Endodermal cell (in vitro differentiated cells): ENCODE measurements around the gene PNN. TPM values are rescaled to one million over a fixed set of nuclear protein-coding genes. Genes with fewer than 3 reads are reported as not detected.
"Not testable (repeated sequence)": the region's sequence is repeated elsewhere in the genome, so short reads cannot be mapped to it uniquely, and the experiment has no call there.

ENCODE experiments used
- DNase-seq: peaks from one replicate; pipeline ENCODE4 v3.0.0-alpha.2; 2017
- H3K27ac ChIP-seq: 2 replicates; pipeline ENCODE4 v1.5.1; 2013; ENCODE audit warnings: mild to moderate bottlenecking, low read depth, low read length, moderate library complexity
- H3K27me3 ChIP-seq: 2 replicates; pipeline ENCODE4 v1.6.1; 2013; ENCODE audit warnings: mild to moderate bottlenecking, low read length, moderate library complexity; ENCODE audit not compliant: insufficient read depth, control insufficient read depth, poor library complexity, severe bottlenecking
- H3K36me3 ChIP-seq: 2 replicates; pipeline ENCODE4 v1.7.0; 2013; ENCODE audit warnings: mild to moderate bottlenecking, low read length, moderate library complexity; ENCODE audit not compliant: control insufficient read depth, insufficient read depth
- H3K4me1 ChIP-seq: one replicate; pipeline ENCODE4 v1.7.0; 2013; ENCODE audit warnings: low read length; ENCODE audit not compliant: control insufficient read depth, insufficient read depth
- H3K4me3 ChIP-seq: 2 replicates; pipeline ENCODE4 v1.5.1; 2013; ENCODE audit warnings: mild to moderate bottlenecking, low read length, moderate library complexity
- H3K9ac ChIP-seq: 2 replicates; pipeline ENCODE4 v1.6.1; 2013; ENCODE audit warnings: mild to moderate bottlenecking, low read length, moderate library complexity; ENCODE audit not compliant: poor library complexity, severe bottlenecking; ENCODE audit errors: extremely low read depth
- H3K9me3 ChIP-seq: 2 replicates; pipeline ENCODE4 v1.6.1; 2013; ENCODE audit warnings: mild to moderate bottlenecking, low read length, moderate library complexity; ENCODE audit not compliant: control insufficient read depth
- H3K27ac Mint-ChIP-seq: 2 replicates; pipeline ENCODE4 v1.8.0; 2020; ENCODE audit warnings: mixed read lengths
- H3K27me3 Mint-ChIP-seq: 2 replicates; pipeline ENCODE4 v1.8.0; 2021; ENCODE audit warnings: mild to moderate bottlenecking, mixed read lengths; ENCODE audit not compliant: insufficient read depth
- H3K36me3 Mint-ChIP-seq: 2 replicates; pipeline ENCODE4 v1.8.0; 2020; ENCODE audit warnings: low read depth, mixed read lengths
- H3K4me1 Mint-ChIP-seq: 2 replicates; pipeline ENCODE4 v1.8.0; 2020; ENCODE audit warnings: mixed read lengths
- H3K4me3 Mint-ChIP-seq: 2 replicates; pipeline ENCODE4 v1.8.0; 2020; ENCODE audit warnings: mild to moderate bottlenecking, moderate library complexity, mixed read lengths
- H3K9me3 Mint-ChIP-seq: 2 replicates; pipeline ENCODE4 v1.8.0; 2020; ENCODE audit warnings: mild to moderate bottlenecking, mixed read lengths
- WGBS, 2 experiments: methylation state at CpG; one replicate each; pipeline versions ENCODE4 v1.1.5 to v1.1.7; 2013; ENCODE audit warnings: missing lambda C conversion rate in 2 of 2, mixed read lengths in 1 of 2; ENCODE audit not compliant: insufficient coverage in 1 of 2, insufficient read length in 1 of 2; 5-methylcytosine and 5-hydroxymethylcytosine counted together
- total RNA-seq, 2 donors: library from RNA; stranded (reverse); fragmentation: NEBNext Ultra II Directional in 1 of 2; extraction: Animal tissue kit (Norgen Biotek cat#: 25700) in 1 of 2; gene quantifications; 2 replicates in 1 of 2; 3 replicates in 1 of 2; pipeline ENCODE4 v1.2.1, GENCODE V29; 2021
- TF ChIP-seq, protein P1 (sequence below): fragments of 200-600 bp; sonication (generic); conservative IDR thresholded peaks from 2 replicates; pipeline ENCODE4 v1.5.0; 2021; ENCODE audit warnings: antibody characterized with exemption, mild to moderate bottlenecking

PNN gene
- total RNA-seq, 2 donors from 2014 or later, result 122 to 148 TPM

- 59 to 84% methylated on average over 4 to 5 of the region's 5 CpGs for WGBS, 2 experiments
- Histone ChIP-seq H3K9ac (peak overlapping the region; percentile 67), H3K4me1 (peaks cover 3% of the 10 kb centered on the region), H3K4me3 (no peak overlapping the region), H3K27ac (peak overlapping the region; percentile 39), H3K36me3 (no peaks in the 10 kb centered on the region), H3K27me3 (no peaks in the 10 kb centered on the region), H3K9me3 (no peaks in the 10 kb centered on the region)
- Mint-ChIP-seq H3K36me3 (no peaks in the 10 kb centered on the region), H3K4me3 (peak overlapping the region; percentile 37), H3K27ac (peak overlapping the region; percentile 99), H3K27me3 (no peaks in the 10 kb centered on the region), H3K4me1 (peaks cover 24% of the 10 kb centered on the region), H3K9me3 (no peaks in the 10 kb centered on the region)
- peak; percentile 96 for DNase-seq
- TF ChIP-seq, protein P1, sequence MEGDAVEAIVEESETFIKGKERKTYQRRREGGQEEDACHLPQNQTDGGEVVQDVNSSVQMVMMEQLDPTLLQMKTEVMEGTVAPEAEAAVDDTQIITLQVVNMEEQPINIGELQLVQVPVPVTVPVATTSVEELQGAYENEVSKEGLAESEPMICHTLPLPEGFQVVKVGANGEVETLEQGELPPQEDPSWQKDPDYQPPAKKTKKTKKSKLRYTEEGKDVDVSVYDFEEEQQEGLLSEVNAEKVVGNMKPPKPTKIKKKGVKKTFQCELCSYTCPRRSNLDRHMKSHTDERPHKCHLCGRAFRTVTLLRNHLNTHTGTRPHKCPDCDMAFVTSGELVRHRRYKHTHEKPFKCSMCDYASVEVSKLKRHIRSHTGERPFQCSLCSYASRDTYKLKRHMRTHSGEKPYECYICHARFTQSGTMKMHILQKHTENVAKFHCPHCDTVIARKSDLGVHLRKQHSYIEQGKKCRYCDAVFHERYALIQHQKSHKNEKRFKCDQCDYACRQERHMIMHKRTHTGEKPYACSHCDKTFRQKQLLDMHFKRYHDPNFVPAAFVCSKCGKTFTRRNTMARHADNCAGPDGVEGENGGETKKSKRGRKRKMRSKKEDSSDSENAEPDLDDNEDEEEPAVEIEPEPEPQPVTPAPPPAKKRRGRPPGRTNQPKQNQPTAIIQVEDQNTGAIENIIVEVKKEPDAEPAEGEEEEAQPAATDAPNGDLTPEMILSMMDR, result no peak
Observed at GRCh38 chr14:39203659-39204606, 28.9 kb downstream of the PNN start.

DNA sequence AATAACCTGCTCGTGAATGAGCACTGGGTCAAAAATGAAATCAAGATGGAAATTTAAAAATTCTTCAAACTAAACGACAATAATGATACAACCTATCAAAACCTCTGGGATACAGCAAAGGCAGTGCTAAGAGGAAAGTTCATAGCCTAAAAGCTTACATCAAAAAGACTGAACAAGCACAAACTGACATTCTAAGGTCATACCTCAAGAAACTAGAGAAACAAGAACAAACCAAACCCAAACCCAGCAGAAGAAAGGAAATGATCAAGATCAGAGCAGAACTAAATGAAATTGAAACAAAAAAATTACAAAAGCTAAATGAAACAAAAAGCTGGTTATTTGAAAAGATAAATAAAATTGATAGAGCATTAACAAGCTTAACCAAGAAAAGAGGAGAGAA lies 32.4 kb downstream of the PNN start:
- not testable (repeated sequence) for H3K4me3 ChIP-seq, H3K27ac Mint-ChIP-seq, H3K4me3 Mint-ChIP-seq, H3K27ac ChIP-seq, DNase-seq, H3K36me3 Mint-ChIP-seq, H3K9me3 ChIP-seq, H3K9me3 Mint-ChIP-seq, H3K4me1 ChIP-seq, H3K27me3 Mint-ChIP-seq, H3K9ac ChIP-seq, H3K36me3 ChIP-seq, H3K27me3 ChIP-seq
- 80 to 93% methylated on average over 1 to 2 of the region's 2 CpGs for WGBS, 2 experiments
- H3K4me1 Mint-ChIP-seq, result peaks cover 22% of the 10 kb centered on the region

DNA sequence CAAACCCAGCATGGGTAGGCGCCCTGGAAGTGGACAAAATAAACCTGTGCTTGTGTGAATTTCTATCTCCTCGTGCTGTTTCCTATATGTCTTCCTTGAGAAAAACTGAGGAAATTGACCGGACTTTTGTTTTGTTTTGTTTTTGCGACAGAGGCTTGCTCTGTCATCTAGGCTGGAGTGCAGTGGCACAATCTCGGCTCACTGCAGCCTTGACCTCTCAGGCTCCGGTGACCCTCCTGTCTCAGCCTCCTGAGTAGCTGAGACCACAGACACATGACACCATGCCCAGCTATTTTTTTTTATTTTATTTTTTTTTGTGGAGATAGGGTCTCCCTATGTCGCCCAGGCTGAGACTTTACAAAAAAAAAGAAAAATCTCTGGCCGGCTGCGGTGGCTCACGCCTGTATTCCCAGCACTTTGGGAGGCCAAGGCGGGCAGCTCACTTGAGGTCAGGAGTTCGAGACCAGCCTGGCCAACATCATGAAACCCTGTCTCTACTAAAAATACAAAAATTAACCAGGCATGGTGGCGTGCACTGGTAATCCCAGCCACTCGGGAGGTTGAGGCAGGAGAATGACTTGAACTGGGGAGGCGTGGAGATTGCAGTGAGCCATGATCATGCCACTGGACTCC lies 36.2 kb downstream of the PNN start:
- no peaks in the 10 kb centered on the region for H3K4me1 Mint-ChIP-seq
- H3K27ac Mint-ChIP-seq, result no peak overlapping the region
- Histone ChIP-seq H3K27me3 (no peaks in the 10 kb centered on the region), H3K27ac (no peak overlapping the region), H3K36me3 (no peaks in the 10 kb centered on the region), H3K9ac (no peak overlapping the region), H3K9me3 (no peaks in the 10 kb centered on the region), H3K4me3 (no peak overlapping the region), H3K4me1 (no peaks in the 10 kb centered on the region)
- H3K9me3 Mint-ChIP-seq, result no peaks in the 10 kb centered on the region
- no peak for DNase-seq
- no peaks in the 10 kb centered on the region for H3K27me3 Mint-ChIP-seq
- no peaks in the 10 kb centered on the region for H3K36me3 Mint-ChIP-seq
- TF ChIP-seq, protein P1, result no peak
- 94 to 99% methylated on average over 9 to 15 of the region's 15 CpGs for WGBS, 2 experiments
- no peak overlapping the region for H3K4me3 Mint-ChIP-seq
